ENCODE results near the gene FCGR3A. TPM values are rescaled to one million over a fixed set of nuclear protein-coding genes. Genes with fewer than 3 reads are reported as not detected.
"Not testable (repeated sequence)": the region's sequence is repeated elsewhere in the genome, so short reads cannot be mapped to it uniquely, and the experiment has no call there.

The FCGR3A gene
- polyA plus RNA-seq, 3 donors from 2014 or later = 491 to 1,637 (median 1,471) TPM

- Mint-ChIP-seq H3K27me3 (ENCODE audit: low read depth in 3 of 3) (peaks cover 15 to 22% (median 18%) of the 10 kb centered on the region in 3 donors), H3K4me1 (peaks cover 25 to 43% of the 10 kb centered on the region in 2 donors), H3K27ac (peak overlapping the region; percentile 92 to 99 (median 96)), H3K4me3 (peak overlapping the region; percentile 90 to 97 (median 96))
- H3K36me3 Mint-ChIP-seq, H3K9me3 Mint-ChIP-seq: not testable (repeated sequence)
- DNase-seq = peak; percentile 89 to 93 (median 90)
These were observed 18.7 kb downstream of the FCGR3A start for GRCh38 chr1:161530671-161531641.

- H3K27ac Mint-ChIP-seq = peak overlapping the region; percentile 92 to 99 (median 96)
- H3K9me3 Mint-ChIP-seq, H3K36me3 Mint-ChIP-seq: not testable (repeated sequence)
- peak; percentile 75 to 82 (median 78) for DNase-seq
- H3K4me3 Mint-ChIP-seq = peak overlapping the region; percentile 90 to 97 (median 96)
- H3K27me3 Mint-ChIP-seq (ENCODE audit: low read depth in 3 of 3) = peaks cover 15 to 22% (median 18%) of the 10 kb centered on the region in 3 donors
- H3K4me1 Mint-ChIP-seq = peaks cover 33 to 47% of the 10 kb centered on the region in 2 donors
These were observed 19.5 kb downstream of the FCGR3A start for GRCh38 chr1:161530158-161530557.

DNA sequence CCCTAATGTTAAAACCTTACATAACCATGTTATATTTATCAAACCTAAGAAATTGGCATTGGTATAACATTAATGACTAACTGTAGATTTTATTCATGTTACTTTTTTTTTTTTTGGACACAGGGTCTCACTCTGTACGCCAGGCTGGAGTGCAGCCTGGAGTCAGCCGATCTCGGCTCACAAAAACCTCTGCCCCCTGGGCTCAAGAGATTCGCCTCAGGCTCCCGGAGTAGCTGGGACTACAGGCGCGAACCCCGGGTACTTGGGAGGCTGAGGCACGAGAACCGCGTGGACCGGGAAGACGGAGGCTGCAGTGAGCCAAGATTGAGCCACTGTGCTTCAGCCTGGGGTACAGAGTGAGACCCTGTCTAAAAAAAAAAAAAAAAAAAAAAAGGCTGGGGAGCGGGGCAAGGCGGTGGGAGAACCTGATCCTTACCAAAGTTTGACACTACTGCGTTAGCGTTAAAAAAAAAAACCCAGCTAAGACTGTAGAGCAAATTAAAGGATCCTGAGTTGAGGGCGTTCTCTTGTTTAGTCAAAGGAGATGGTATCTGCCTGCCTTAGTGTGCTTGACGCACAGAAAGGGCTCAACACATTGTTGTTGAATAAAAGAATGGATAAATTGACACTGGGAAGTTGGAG lies 20.0 kb downstream of the FCGR3A start:
- not testable (repeated sequence) for H3K9me3 Mint-ChIP-seq, H3K36me3 Mint-ChIP-seq
- Mint-ChIP-seq H3K4me3 (peak overlapping the region; percentile 90 to 97 (median 96)), H3K4me1 (peaks cover 37 to 50% of the 10 kb centered on the region in 2 donors), H3K27ac (peak overlapping the region; percentile 92 to 99 (median 96)), H3K27me3 (ENCODE audit: low read depth in 3 of 3) (peaks cover 15 to 22% (median 21%) of the 10 kb centered on the region in 3 donors)
- peak in 2 of 3 donors; percentile 29 to 45 for DNase-seq

DNA sequence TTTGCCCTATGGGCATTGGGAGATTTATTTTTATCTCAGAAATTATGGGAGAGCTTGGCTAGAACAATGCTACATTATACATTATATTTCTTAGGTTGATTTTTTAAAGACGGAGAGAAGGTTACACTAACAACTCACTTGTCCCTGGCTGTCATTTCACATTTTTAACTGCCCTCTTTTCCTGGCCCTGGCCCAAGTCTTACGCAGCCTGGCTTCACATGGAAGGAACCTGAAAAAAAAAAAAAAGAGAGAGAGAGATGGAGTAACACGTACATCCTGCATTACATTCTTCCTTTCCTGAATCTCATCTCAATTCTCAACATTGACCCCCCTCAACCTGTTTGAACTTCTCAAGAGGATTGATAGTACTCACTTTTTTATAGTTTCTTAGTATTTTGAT lies 21.1 kb downstream of the FCGR3A start:
- peaks cover 22 to 31% (median 30%) of the 10 kb centered on the region in 3 donors for H3K27me3 Mint-ChIP-seq (ENCODE audit: low read depth in 3 of 3)
- not testable (repeated sequence) for DNase-seq, H3K9me3 Mint-ChIP-seq, H3K27ac Mint-ChIP-seq, H3K36me3 Mint-ChIP-seq, H3K4me3 Mint-ChIP-seq
- peaks cover 39 to 55% of the 10 kb centered on the region in 2 donors for H3K4me1 Mint-ChIP-seq

DNA sequence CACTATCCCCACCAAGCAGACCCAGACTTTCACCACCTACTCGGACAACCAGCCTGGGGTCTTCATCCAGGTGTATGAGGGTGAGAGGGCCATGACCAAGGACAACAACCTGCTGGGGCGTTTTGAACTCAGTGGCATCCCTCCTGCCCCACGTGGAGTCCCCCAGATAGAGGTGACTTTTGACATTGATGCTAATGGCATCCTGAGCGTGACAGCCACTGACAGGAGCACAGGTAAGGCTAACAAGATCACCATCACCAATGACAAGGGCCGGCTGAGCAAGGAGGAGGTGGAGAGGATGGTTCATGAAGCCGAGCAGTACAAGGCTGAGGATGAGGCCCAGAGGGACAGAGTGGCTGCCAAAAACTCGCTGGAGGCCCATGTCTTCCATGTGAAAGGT lies 23.7 kb downstream of the FCGR3A start:
- peaks cover 25 to 36% (median 27%) of the 10 kb centered on the region in 3 donors for H3K27me3 Mint-ChIP-seq (ENCODE audit: low read depth in 3 of 3)
- DNase-seq, H3K27ac Mint-ChIP-seq, H3K36me3 Mint-ChIP-seq, H3K9me3 Mint-ChIP-seq: not testable (repeated sequence)
- peak overlapping the region in 4 of 5 donors; percentile 9 to 56 (median 16) for H3K4me3 Mint-ChIP-seq
- peaks cover 33 to 47% of the 10 kb centered on the region in 2 donors for H3K4me1 Mint-ChIP-seq

GRCh38 chr1:161525321-161525720 lies 24.3 kb downstream of the FCGR3A start:
- H3K4me3 Mint-ChIP-seq = peak overlapping the region; percentile 84 to 92 (median 89)
- peak overlapping the region in 4 of 6 donors; percentile 51 to 87 (median 70) for H3K27ac Mint-ChIP-seq
- peaks cover 28 to 42% of the 10 kb centered on the region in 2 donors for H3K4me1 Mint-ChIP-seq
- not testable (repeated sequence) for DNase-seq, H3K9me3 Mint-ChIP-seq, H3K36me3 Mint-ChIP-seq
- H3K27me3 Mint-ChIP-seq (ENCODE audit: low read depth in 3 of 3) = peaks cover 19 to 30% (median 22%) of the 10 kb centered on the region in 3 donors

- peaks cover 14 to 25% (median 17%) of the 10 kb centered on the region in 3 donors for H3K27me3 Mint-ChIP-seq (ENCODE audit: low read depth in 3 of 3)
- H3K4me1 Mint-ChIP-seq = peaks cover 23 to 37% of the 10 kb centered on the region in 2 donors
- not testable (repeated sequence) for H3K36me3 Mint-ChIP-seq, H3K9me3 Mint-ChIP-seq
- DNase-seq = peak; percentile 35 to 43 (median 37)
- H3K27ac Mint-ChIP-seq = peak overlapping the region in 5 of 6 donors; percentile 51 to 87 (median 62)
- H3K4me3 Mint-ChIP-seq = peak overlapping the region; percentile 84 to 92 (median 89)
These were observed 24.8 kb downstream of the FCGR3A start for GRCh38 chr1:161524742-161525291.

GRCh38 chr1:161523817-161524741 lies 25.5 kb downstream of the FCGR3A start, which contains the start of gene HSPA6:
Gene HSPA6, plus strand, starts transcription at chr1:161524540. Its CDS starts 119 bp downstream, at chr1:161524659.
- H3K9me3 Mint-ChIP-seq, H3K36me3 Mint-ChIP-seq: not testable (repeated sequence)
- Mint-ChIP-seq H3K4me3 (peak within 1 kb of the TSS; percentile 87 to 92 (median 90)), H3K27ac (peak within 1 kb of the TSS; percentile 78 to 97 (median 88)), H3K27me3 (ENCODE audit: low read depth in 3 of 3) (peaks cover 13 to 22% (median 17%) of the 10 kb centered on the region in 3 donors), H3K4me1 (peaks cover 20 to 33% of the 10 kb centered on the region in 2 donors)
- peak; percentile 85 to 89 (median 87) for DNase-seq

GRCh38 chr1:161523041-161523816 lies 26.4 kb downstream of the FCGR3A start:
- Mint-ChIP-seq H3K27ac (peak overlapping the region; percentile 78 to 97 (median 86)), H3K27me3 (ENCODE audit: low read depth in 3 of 3) (peaks cover 13 to 22% (median 17%) of the 10 kb centered on the region in 3 donors), H3K4me1 (peaks cover 20 to 33% of the 10 kb centered on the region in 2 donors), H3K4me3 (peak overlapping the region; percentile 87 to 92 (median 90))
- not testable (repeated sequence) for DNase-seq, H3K9me3 Mint-ChIP-seq, H3K36me3 Mint-ChIP-seq

GRCh38 chr1:161513953-161514352 lies 35.7 kb downstream of the FCGR3A start:
- H3K36me3 Mint-ChIP-seq; H3K27me3 Mint-ChIP-seq (ENCODE audit: low read depth in 3 of 3); H3K4me3 Mint-ChIP-seq; H3K9me3 Mint-ChIP-seq; H3K4me1 Mint-ChIP-seq; DNase-seq: not testable (repeated sequence)
- H3K27ac Mint-ChIP-seq = peak overlapping the region in 1 of 6 donors; percentile 66

DNA sequence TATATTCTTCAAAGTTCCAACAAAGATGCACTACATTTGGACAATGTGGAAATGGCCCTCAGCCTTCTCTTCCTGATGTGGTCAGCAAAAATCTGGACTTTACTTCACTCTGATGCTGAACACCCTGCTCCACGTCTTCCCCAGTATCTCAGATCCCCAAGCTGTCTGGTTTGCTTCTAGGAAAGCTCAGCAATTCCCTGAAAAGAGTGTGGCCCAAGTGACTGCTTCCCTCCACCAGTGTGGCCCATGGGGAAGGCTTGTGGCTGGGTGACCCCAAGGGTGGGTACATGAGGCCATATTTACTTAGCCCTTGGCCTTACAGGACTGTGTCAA lies 36.2 kb downstream of the FCGR3A start:
- not testable (repeated sequence) for H3K9me3 Mint-ChIP-seq; H3K36me3 Mint-ChIP-seq; DNase-seq; H3K4me3 Mint-ChIP-seq; H3K27me3 Mint-ChIP-seq (ENCODE audit: low read depth in 3 of 3); H3K4me1 Mint-ChIP-seq
- H3K27ac Mint-ChIP-seq = peak overlapping the region in 1 of 6 donors; percentile 22
